ENCODE results near the gene SYT8. TPM values are rescaled to one million over a fixed set of nuclear protein-coding genes. Genes with fewer than 3 reads are reported as not detected.

SYT8 gene
- total RNA-seq, 1 donor from 2014 or later: 16.2 TPM

GRCh38 chr11:1845561-1846452 lies 11.0 kb downstream of the SYT8 start:
- DNase-seq: no peak

GRCh38 chr11:1846453-1846932 lies 11.7 kb downstream of the SYT8 start:
- no peak for DNase-seq

- no peak for DNase-seq
These were observed 12.4 kb downstream of the SYT8 start for GRCh38 chr11:1847006-1847735.

- no peak for DNase-seq
These were observed 13.3 kb downstream of the SYT8 start for GRCh38 chr11:1847926-1848639.

- DNase-seq: no peak
These were observed 14.0 kb downstream of the SYT8 start for GRCh38 chr11:1848640-1849430.

- no peak for DNase-seq
These were observed 16.8 kb downstream of the SYT8 start for GRCh38 chr11:1851468-1852180.

GRCh38 chr11:1852271-1852876 lies 17.6 kb downstream of the SYT8 start:
- DNase-seq: no peak

GRCh38 chr11:1852877-1853276 lies 18.1 kb downstream of the SYT8 start, which contains the start of gene LSP1:
Gene LSP1 (plus strand): TSS chr11:1853084. CDS start chr11:1853145, 61 bp downstream.
- DNase-seq: no peak

GRCh38 chr11:1853376-1854131 lies 18.8 kb downstream of the SYT8 start:
- DNase-seq: no peak

GRCh38 chr11:1854132-1854948 lies 19.6 kb downstream of the SYT8 start:
- DNase-seq: peak; percentile 59

- DNase-seq: no peak
These were observed 20.4 kb downstream of the SYT8 start for GRCh38 chr11:1854949-1855885.

- no peak for DNase-seq
These were observed 21.1 kb downstream of the SYT8 start for GRCh38 chr11:1855886-1856265.

GRCh38 chr11:1856306-1857005 lies 21.7 kb downstream of the SYT8 start:
- DNase-seq: no peak

GRCh38 chr11:1857064-1857463 lies 22.3 kb downstream of the SYT8 start:
- no peak for DNase-seq

- no peak for DNase-seq
These were observed 23.4 kb downstream of the SYT8 start for GRCh38 chr11:1858154-1858553.

GRCh38 chr11:1858576-1858975 lies 23.8 kb downstream of the SYT8 start:
- no peak for DNase-seq

- DNase-seq: no peak
These were observed 24.2 kb downstream of the SYT8 start for GRCh38 chr11:1859004-1859403.

Data from tongue (tissue), 2 donors.